K562 (cell line): Measurements from ENCODE around the gene KRTAP6-2. TPM values are rescaled to one million over a fixed set of nuclear protein-coding genes. Genes with fewer than 3 reads are reported as not detected.

Experiments
- ATAC-seq: fragments of 200-7000 bp; cut with Tn5 transposase; 3 replicates; pipeline ENCODE4 v1.9.1; 2020; ENCODE audit warnings: moderate library complexity
- BruUV-seq: library from RNA; stranded (reverse); fragments of 400-500 nt; replicated peaks from 2 replicates; lab custom pipeline; 2021; lab: Mats Ljungman, UMichigan
- CTCF ChIA-PET: fragments of 300-600 bp; formaldehyde crosslinking; extraction: SDS; loops from one replicate; lab custom pipeline; 2021; ENCODE audit warnings: low intra/inter-chr PET ratio; lab: Yijun Ruan, JAX
- POLR2A ChIA-PET: fragments of 300-600, 350-650 bp; sonication (Branson Sonifier 250); formaldehyde crosslinking; extraction: SDS; loops from one replicate; lab custom pipeline; 2021; ENCODE audit warnings: antibody characterized with exemption, inconsistent platforms; lab: Yijun Ruan, JAX
- DNase-seq, 4 experiments: peaks; one replicate each; pipeline versions ENCODE4 v3.0.0 to v3.0.0-alpha.2; 2011 to 2018; ENCODE audit warnings: low spot score in 3 of 4, mixed read lengths in 3 of 4; ENCODE audit errors: extremely low read depth in 1 of 4
- FAIRE-seq: peaks from 2 replicates; lab custom pipeline; 2011; peaks lifted over from hg19 to GRCh38; lab: Jason Lieb, UNC
- H2AFZ ChIP-seq: 2 replicates; pipeline ENCODE4 v1.6.0; 2011; ENCODE audit warnings: low read depth, low read length, control low read depth, inconsistent platforms
- H3K27ac ChIP-seq: fragments of 200-600 bp; 3 replicates; pipeline ENCODE4 v1.8.0; 2011; ENCODE audit warnings: low read depth, mild to moderate bottlenecking, control low read depth, inconsistent platforms, low read length, moderate library complexity, mixed read lengths; ENCODE audit errors: extremely low read depth
- H3K27me3 ChIP-seq, 2 experiments: fragments of 300-600 bp in 1 of 2; 2 replicates in 1 of 2; 3 replicates in 1 of 2; pipeline versions ENCODE4 v1.6.0 to v1.8.0; 2011; ENCODE audit warnings: inconsistent platforms in 2 of 2, low read length in 2 of 2, mild to moderate bottlenecking in 1 of 2, mixed read lengths in 1 of 2, moderate library complexity in 1 of 2; ENCODE audit not compliant: control insufficient read depth in 2 of 2, insufficient read depth in 2 of 2
- H3K36me3 ChIP-seq: fragments of 300-600 bp; 3 replicates; pipeline ENCODE4 v1.8.0; 2011; ENCODE audit warnings: mild to moderate bottlenecking, low read length, inconsistent platforms; ENCODE audit not compliant: control insufficient read depth, insufficient read depth
- H3K4me1 ChIP-seq, 2 experiments: fragments of 200-600 bp in 1 of 2; replicated peaks in 1 of 2; 2 replicates in 1 of 2; 3 replicates in 1 of 2; pipeline versions ENCODE4 v1.5.1 to v1.8.0; 2011; ENCODE audit warnings: inconsistent platforms in 2 of 2, low read length in 2 of 2, mild to moderate bottlenecking in 1 of 2, mixed read lengths in 1 of 2, moderate library complexity in 1 of 2; ENCODE audit not compliant: control insufficient read depth in 2 of 2, insufficient read depth in 2 of 2
- H3K4me2 ChIP-seq: 2 replicates; pipeline ENCODE4 v1.6.1; 2011; ENCODE audit warnings: low read length, control low read depth, inconsistent platforms, mixed read lengths; ENCODE audit not compliant: insufficient read depth
- H3K4me3 ChIP-seq: fragments of 200-600 bp; sonication (generic), shearing (Covaris generic); 2 replicates; pipeline ENCODE4 v1.5.1; 2016; ENCODE audit warnings: control low read depth, inconsistent platforms
- H3K79me2 ChIP-seq: fragments of 200-600 bp; 3 replicates; pipeline ENCODE4 v1.8.0; 2011; ENCODE audit warnings: low read length, inconsistent platforms; ENCODE audit not compliant: control insufficient read depth, insufficient read depth
- H3K9ac ChIP-seq, 2 experiments: 2 replicates each; pipeline versions ENCODE4 v1.6.0 to v1.6.1; 2011; ENCODE audit warnings: low read depth in 2 of 2, low read length in 2 of 2, control low read depth in 1 of 2, inconsistent platforms in 1 of 2, mild to moderate bottlenecking in 1 of 2, mixed read lengths in 1 of 2; ENCODE audit not compliant: insufficient read depth in 1 of 2
- H3K9me1 ChIP-seq: one replicate; pipeline ENCODE4 v1.6.0; 2011; ENCODE audit warnings: inconsistent platforms, mild to moderate bottlenecking, low read length, moderate library complexity; ENCODE audit not compliant: control insufficient read depth, insufficient read depth
- H3K9me3 ChIP-seq: replicated peaks from 2 replicates; pipeline ENCODE4 v1.5.1; 2011; ENCODE audit warnings: low read depth, low read length, inconsistent platforms; ENCODE audit not compliant: control insufficient read depth, insufficient read depth
- H4K20me1 ChIP-seq: replicated peaks from 2 replicates; pipeline ENCODE4 v1.6.1; 2011; ENCODE audit warnings: low read length, inconsistent platforms, mixed read lengths; ENCODE audit not compliant: control insufficient read depth, insufficient read depth
- CHD2 ChIP-seq: IDR thresholded peaks from 2 replicates; pipeline ENCODE4 v1.6.1; 2011; ENCODE audit warnings: low read depth, low read length
- E2F5 ChIP-seq: sonication (generic); formaldehyde crosslinking; IDR thresholded peaks from 2 replicates; pipeline ENCODE4 v1.8.0; 2022; ENCODE audit warnings: mild to moderate bottlenecking, missing genetic modification reagents
- GATAD2A ChIP-seq: fragments of 450-650 bp; IDR thresholded peaks from 2 replicates; pipeline ENCODE4 v1.6.1; 2017
- KLF6 ChIP-seq: fragments of 250-450 bp; sonication (Bioruptor Pico); IDR thresholded peaks from 2 replicates; pipeline ENCODE4 v1.4.0; 2020; ENCODE audit warnings: mild to moderate bottlenecking, moderate library complexity, borderline replicate concordance
- NELFE ChIP-seq: IDR thresholded peaks from 2 replicates; pipeline ENCODE4 v1.6.1; 2011; ENCODE audit warnings: mild to moderate bottlenecking; ENCODE audit not compliant: insufficient read depth, insufficient read length
- NR2F6 ChIP-seq: fragments of 450-650 bp; formaldehyde crosslinking; IDR thresholded peaks from 2 replicates; pipeline ENCODE4 v1.4.0; 2020; ENCODE audit warnings: mild to moderate bottlenecking
- PTRF ChIP-seq: fragments of 450-650 bp; IDR thresholded peaks from 2 replicates; pipeline ENCODE4 v1.6.1; 2016; ENCODE audit warnings: mild to moderate bottlenecking, missing genetic modification characterization, missing compliant biosample characterization
- RBM17 ChIP-seq: fragments of 200-400 bp; formaldehyde crosslinking; IDR thresholded peaks from 2 replicates; pipeline ENCODE4 v1.6.1; 2017; ENCODE audit warnings: low read depth, mild to moderate bottlenecking, low read length, borderline replicate concordance
- RNF219 ChIP-seq: fragments of 250-450 bp; sonication (Bioruptor Pico); IDR thresholded peaks from 2 replicates; pipeline ENCODE4 v1.5.0; 2022; ENCODE audit warnings: mild to moderate bottlenecking
- SPI1 ChIP-seq: IDR thresholded peaks from 2 replicates; pipeline ENCODE4 v1.6.1; 2011; ENCODE audit warnings: low read depth, low read length, control low read depth, borderline replicate concordance
- TCF3 ChIP-seq: sonication (generic); formaldehyde crosslinking; IDR thresholded peaks from 2 replicates; pipeline ENCODE4 v1.4.0; 2020; ENCODE audit warnings: mild to moderate bottlenecking, missing genetic modification reagents
- ZNF609 ChIP-seq: sonication (generic); formaldehyde crosslinking; IDR thresholded peaks from 2 replicates; pipeline ENCODE4 v1.8.1; 2023; ENCODE audit warnings: missing genetic modification reagents, mild to moderate bottlenecking, borderline replicate concordance
- ZNF740 ChIP-seq, 3 experiments: fragments of 200-800 bp in 1 of 3; sonication (Bioruptor generic) in 1 of 3; sonication (generic) in 1 of 3; formaldehyde crosslinking in 1 of 3; IDR thresholded peaks; 2 replicates each; pipeline versions ENCODE4 v1.6.1 to v1.8.0; 2016 to 2022; ENCODE audit warnings: mild to moderate bottlenecking in 2 of 3, missing compliant biosample characterization in 2 of 3, missing genetic modification characterization in 2 of 3, missing genetic modification reagents in 1 of 3
- WGBS: fragments of 100-300 bp; shearing (Covaris generic); methylation state at CpG from one replicate; pipeline ENCODE4 v1.1.6; 2016; ENCODE audit warnings: low coverage, mixed read lengths; ENCODE audit not compliant: insufficient coverage; ENCODE audit errors: missing lambda C conversion rate; 5-methylcytosine and 5-hydroxymethylcytosine counted together
- in situ Hi-C: fragments of 300-500 bp; cut with MboI; formaldehyde crosslinking; loops from 4 replicates; pipeline ENCODE4 v1.15.0; 2018; ENCODE audit warnings: inconsistent platforms, mixed read lengths
- intact Hi-C: fragments of 100-400 bp; cut with micrococcal nuclease; formaldehyde crosslinking; loops from 2 replicates; pipeline ENCODE4 v1.14.2; 2022
- polyA plus RNA-seq, 8 experiments: library from polyadenylated mRNA; depleted of rRNA in 4 of 8; stranded (reverse) in 5 of 8; unstranded in 3 of 8; fragments of >200 nt; fragmentation: Nextera tagmentation in 2 of 8; fragmentation: Illumina TruSeq in 1 of 8; extraction: Ambion mirVana in 2 of 8; extraction: Trizol in 1 of 8; gene quantifications; 2 replicates each; pipeline versions ENCODE4 v1.2.1 to v1.2.3, GENCODE V29; 2011 to 2014; ENCODE audit warnings: inconsistent platforms in 1 of 8, missing spikeins in 1 of 8
- total RNA-seq, 7 experiments: library from RNA; depleted of rRNA in 6 of 7; stranded (reverse); fragments of >200 nt in 6 of 7; fragmentation: Illumina TruSeq in 2 of 7; extraction: Trizol in 2 of 7; gene quantifications; 2 replicates each; pipeline versions ENCODE4 v1.2.1 to v1.2.3, GENCODE V29; 2011 to 2021; ENCODE audit warnings: low replicate concordance in 1 of 7

Gene KRTAP6-2
- total and polyA plus RNA-seq, 9 of the 15 experiments (the other 6 are each of a cell fraction or from before 2014, with no cell fraction given), result not detected

GRCh38 chr21:30592140-30592539, 6.6 kb downstream of the KRTAP6-2 start, which contains the start of gene KRTAP6-3:
Gene KRTAP6-3, plus strand, starts transcription at chr21:30592440. Its CDS starts 6 bp downstream, at chr21:30592446.
- no peak within 1 kb of the TSS for H3K4me3 ChIP-seq
- ATAC-seq (no peak), DNase-seq (no peak), FAIRE-seq (no peak)
- no peak within 1 kb of the TSS for H3K9ac ChIP-seq
- no peak within 1 kb of the TSS for H2AFZ ChIP-seq
- H3K36me3 ChIP-seq, result no peaks in the 10 kb centered on the region
- H3K4me1 ChIP-seq, result no peaks in the 10 kb centered on the region
- no peaks in the 10 kb centered on the region for H3K9me1 ChIP-seq
- ChIA-PET POLR2A (no interaction called here), CTCF (no interaction called here)
- intact Hi-C loops, result no loop called here
- H3K4me2 ChIP-seq, result no peak within 1 kb of the TSS
- H4K20me1 ChIP-seq, result no peaks in the 10 kb centered on the region
- H3K79me2 ChIP-seq, result no peaks in the 10 kb centered on the region
- no TSS peak for BruUV-seq
- 6% methylated on average over 4 of the region's 4 CpGs for WGBS
- H3K9me3 ChIP-seq, result no peaks in the 10 kb centered on the region
- H3K27me3 ChIP-seq, result no peaks in the 10 kb centered on the region
- in situ Hi-C loops, result no loop called here
- no peak within 1 kb of the TSS for H3K27ac ChIP-seq
- TF ChIP-seq PTRF (tag) (no peak), KLF6 (CRISPR knock-in tag) (no peak), NELFE (no peak), TCF3 (no peak), NR2F6 (CRISPR knock-in tag) (no peak), ZNF740 (CRISPR knock-in tag; IDR thresholded peaks at IDR 0.05) (no peak), ZNF740 (tag; IDR thresholded peaks at IDR 0.05) (no peak), CHD2 (no peak), ZNF609 (CRISPR knock-in tag) (no peak), RBM17 (no peak), GATAD2A (no peak), E2F5 (CRISPR knock-in tag) (no peak), SPI1 (no peak), RNF219 (CRISPR knock-in tag) (no peak)
